ENCODE results near the gene PCDH9.

PCDH9 gene

DNA sequence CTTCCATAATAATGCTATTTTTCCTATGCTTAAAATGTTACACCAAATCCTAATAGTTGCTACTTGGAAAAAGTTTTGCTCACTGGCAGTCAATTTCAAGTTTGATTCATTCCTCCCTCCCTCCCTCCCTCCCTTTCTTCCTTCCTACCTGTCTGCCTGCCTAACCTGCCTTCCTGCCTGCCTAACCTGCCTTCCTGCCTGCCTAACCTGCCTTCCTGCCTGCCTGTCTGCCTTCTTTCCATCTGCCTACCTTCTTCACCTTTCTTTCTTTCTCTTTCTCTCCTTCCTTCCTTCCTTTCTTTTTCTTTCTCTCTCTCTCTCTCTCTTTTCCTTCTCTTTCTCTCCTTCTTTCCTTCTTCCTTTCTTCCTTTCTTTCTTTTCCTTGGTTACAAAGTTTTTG, 418.7 kb downstream of the PCDH9 start:
- no peaks in the 10 kb centered on the region for H4K20me1 ChIP-seq (ENCODE audit: insufficient read depth, low read length, poor library complexity, severe bottlenecking)
- no peaks in the 10 kb centered on the region for H3K79me2 ChIP-seq (ENCODE audit: insufficient read depth, low read length)
- no peak overlapping the region for H2AFZ ChIP-seq (ENCODE audit: low read length)
- H3K4me3 ChIP-seq (ENCODE audit: low read length, poor library complexity, severe bottlenecking), result no peak overlapping the region
- H3K9me2 ChIP-seq (replicated peaks; ENCODE audit: low read depth, low read length), result no peaks in the 10 kb centered on the region
- H3K9me3 ChIP-seq (ENCODE audit: insufficient read depth, low read depth, low read length), result no peaks in the 10 kb centered on the region
- TF ChIP-seq EZH2phosphoT487 (IDR thresholded peaks at IDR 0.05; ENCODE audit: borderline replicate concordance), result no peak
- TF ChIP-seq, protein P1, sequence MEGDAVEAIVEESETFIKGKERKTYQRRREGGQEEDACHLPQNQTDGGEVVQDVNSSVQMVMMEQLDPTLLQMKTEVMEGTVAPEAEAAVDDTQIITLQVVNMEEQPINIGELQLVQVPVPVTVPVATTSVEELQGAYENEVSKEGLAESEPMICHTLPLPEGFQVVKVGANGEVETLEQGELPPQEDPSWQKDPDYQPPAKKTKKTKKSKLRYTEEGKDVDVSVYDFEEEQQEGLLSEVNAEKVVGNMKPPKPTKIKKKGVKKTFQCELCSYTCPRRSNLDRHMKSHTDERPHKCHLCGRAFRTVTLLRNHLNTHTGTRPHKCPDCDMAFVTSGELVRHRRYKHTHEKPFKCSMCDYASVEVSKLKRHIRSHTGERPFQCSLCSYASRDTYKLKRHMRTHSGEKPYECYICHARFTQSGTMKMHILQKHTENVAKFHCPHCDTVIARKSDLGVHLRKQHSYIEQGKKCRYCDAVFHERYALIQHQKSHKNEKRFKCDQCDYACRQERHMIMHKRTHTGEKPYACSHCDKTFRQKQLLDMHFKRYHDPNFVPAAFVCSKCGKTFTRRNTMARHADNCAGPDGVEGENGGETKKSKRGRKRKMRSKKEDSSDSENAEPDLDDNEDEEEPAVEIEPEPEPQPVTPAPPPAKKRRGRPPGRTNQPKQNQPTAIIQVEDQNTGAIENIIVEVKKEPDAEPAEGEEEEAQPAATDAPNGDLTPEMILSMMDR (conservative IDR thresholded peaks at IDR 0.05; ENCODE audit: low read length), result no peak
- no peaks in the 10 kb centered on the region for H3K36me3 ChIP-seq (ENCODE audit: insufficient read depth, low read length)
- no peak overlapping the region for H3K4me2 ChIP-seq (ENCODE audit: low read depth, low read length, poor library complexity, severe bottlenecking)
- no peaks in the 10 kb centered on the region for H3K27me3 ChIP-seq (ENCODE audit: insufficient read depth, low read length, poor library complexity, severe bottlenecking)
- H3F3A ChIP-seq (ENCODE audit: low read depth), result no peaks in the 10 kb centered on the region
- no peak overlapping the region for H3K9ac ChIP-seq (ENCODE audit: low read depth, low read length, poor library complexity, severe bottlenecking)
- H3K4me1 ChIP-seq (ENCODE audit: insufficient read depth, low read length, poor library complexity, severe bottlenecking), result no peaks in the 10 kb centered on the region

DNA sequence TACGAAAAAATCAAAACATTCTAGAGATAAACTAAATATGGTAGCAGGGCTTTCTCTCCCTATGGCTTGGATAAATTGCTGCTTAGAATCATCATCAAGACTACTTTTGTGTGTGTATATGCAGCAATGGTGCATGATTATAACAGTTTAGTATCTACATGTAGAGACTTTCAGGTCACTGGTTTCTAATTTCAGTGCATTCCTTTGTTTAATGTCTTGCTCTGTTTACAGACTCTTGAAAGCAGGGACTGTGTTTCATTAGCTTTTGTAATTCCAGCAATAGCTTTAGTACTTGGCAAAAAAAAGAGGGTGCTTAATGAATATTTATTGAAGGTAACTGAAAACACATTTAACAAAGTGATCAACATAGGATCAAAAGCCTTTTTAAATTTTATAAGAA, 420.7 kb downstream of the PCDH9 start:
- TF ChIP-seq, protein P1 (conservative IDR thresholded peaks at IDR 0.05; ENCODE audit: low read length), result no peak
- TF ChIP-seq EZH2phosphoT487 (IDR thresholded peaks at IDR 0.05; ENCODE audit: borderline replicate concordance), result no peak
- H3K4me3 ChIP-seq (ENCODE audit: low read length, poor library complexity, severe bottlenecking), result no peak overlapping the region
- H3F3A ChIP-seq (ENCODE audit: low read depth), result no peaks in the 10 kb centered on the region
- H4K20me1 ChIP-seq (ENCODE audit: insufficient read depth, low read length, poor library complexity, severe bottlenecking), result no peaks in the 10 kb centered on the region
- H3K4me2 ChIP-seq (ENCODE audit: low read depth, low read length, poor library complexity, severe bottlenecking), result no peak overlapping the region
- H3K27me3 ChIP-seq (ENCODE audit: insufficient read depth, low read length, poor library complexity, severe bottlenecking), result no peaks in the 10 kb centered on the region
- no peak overlapping the region for H2AFZ ChIP-seq (ENCODE audit: low read length)
- H3K9me3 ChIP-seq (ENCODE audit: insufficient read depth, low read depth, low read length), result no peaks in the 10 kb centered on the region
- no peaks in the 10 kb centered on the region for H3K9me2 ChIP-seq (replicated peaks; ENCODE audit: low read depth, low read length)
- H3K36me3 ChIP-seq (ENCODE audit: insufficient read depth, low read length), result no peaks in the 10 kb centered on the region
- no peaks in the 10 kb centered on the region for H3K4me1 ChIP-seq (ENCODE audit: insufficient read depth, low read length, poor library complexity, severe bottlenecking)
- no peak overlapping the region for H3K9ac ChIP-seq (ENCODE audit: low read depth, low read length, poor library complexity, severe bottlenecking)
- H3K79me2 ChIP-seq (ENCODE audit: insufficient read depth, low read length), result no peaks in the 10 kb centered on the region

DNA sequence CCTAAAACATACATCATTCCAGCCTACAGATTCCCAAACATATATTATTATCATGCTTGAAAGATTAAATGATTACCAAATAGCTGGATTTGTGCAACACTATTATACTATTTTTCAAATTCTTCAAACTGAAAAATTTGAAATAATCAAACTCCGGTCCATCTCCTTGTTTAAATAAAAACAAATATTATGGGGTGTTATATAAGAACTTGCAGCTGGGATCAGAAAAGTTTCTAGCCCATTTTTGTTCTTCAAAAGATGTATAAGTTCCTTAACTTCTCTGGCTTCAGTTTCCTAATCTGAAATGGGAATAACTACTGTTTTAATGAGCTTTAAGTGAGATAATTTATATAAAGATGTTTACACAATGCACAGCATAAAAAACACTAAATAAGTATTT, 422.9 kb downstream of the PCDH9 start:
- no peaks in the 10 kb centered on the region for H3K9me2 ChIP-seq (replicated peaks; ENCODE audit: low read depth, low read length)
- H3K9me3 ChIP-seq (ENCODE audit: insufficient read depth, low read depth, low read length), result no peaks in the 10 kb centered on the region
- H3K4me3 ChIP-seq (ENCODE audit: low read length, poor library complexity, severe bottlenecking), result no peak overlapping the region
- H4K20me1 ChIP-seq (ENCODE audit: insufficient read depth, low read length, poor library complexity, severe bottlenecking), result no peaks in the 10 kb centered on the region
- no peaks in the 10 kb centered on the region for H3K27me3 ChIP-seq (ENCODE audit: insufficient read depth, low read length, poor library complexity, severe bottlenecking)
- no peak overlapping the region for H2AFZ ChIP-seq (ENCODE audit: low read length)
- no peaks in the 10 kb centered on the region for H3K4me1 ChIP-seq (ENCODE audit: insufficient read depth, low read length, poor library complexity, severe bottlenecking)
- no peak overlapping the region for H3K4me2 ChIP-seq (ENCODE audit: low read depth, low read length, poor library complexity, severe bottlenecking)
- TF ChIP-seq, protein P1 (conservative IDR thresholded peaks at IDR 0.05; ENCODE audit: low read length), result no peak
- TF ChIP-seq EZH2phosphoT487 (IDR thresholded peaks at IDR 0.05; ENCODE audit: borderline replicate concordance), result no peak
- no peaks in the 10 kb centered on the region for H3K79me2 ChIP-seq (ENCODE audit: insufficient read depth, low read length)
- H3K9ac ChIP-seq (ENCODE audit: low read depth, low read length, poor library complexity, severe bottlenecking), result no peak overlapping the region
- no peaks in the 10 kb centered on the region for H3F3A ChIP-seq (ENCODE audit: low read depth)
- H3K36me3 ChIP-seq (ENCODE audit: insufficient read depth, low read length), result no peaks in the 10 kb centered on the region

All from Loucy (cell line).